RCC 7860 (cell line): ENCODE data around the gene KDM6A.

Source experiments
- DNase-seq: peaks from one replicate; pipeline ENCODE4 v3.0.0-alpha.2; 2015; ENCODE audit warnings: low spot score
- FAIRE-seq: peaks from 2 replicates; lab custom pipeline; 2012; peaks lifted over from hg19 to GRCh38; lab: Jason Lieb, UNC

The KDM6A gene

GRCh38 chrX:45154033-45154360 is 281.0 kb downstream of the KDM6A start:
- FAIRE-seq (no peak), DNase-seq (no peak)

GRCh38 chrX:45154462-45154861 is 281.5 kb downstream of the KDM6A start:
- DNase-seq: no peak
- no peak for FAIRE-seq

- FAIRE-seq: no peak
These were observed 284.7 kb downstream of the KDM6A start for GRCh38 chrX:45157647-45158046.

More at GRCh38 chrX:45157647-45158046, 284.7 kb downstream of the KDM6A start:
- no peak for DNase-seq
